AG08396 (cell line): ENCODE measurements around the gene CASP7.
A peak's percentile ranks its signal among the peaks of the same experiment; 100 is the strongest.
"Not testable (repeated sequence)": the region's sequence is repeated elsewhere in the genome, so short reads cannot be mapped to it uniquely, and the experiment has no call there.

Experiments used
- DNase-seq: peaks from one replicate; pipeline ENCODE4 v3.0.0; 2012; ENCODE audit warnings: low spot score, mixed read lengths

CASP7 gene

GRCh38 chr10:113679463-113680189 is at the start of gene CASP7:
Gene CASP7, plus strand, starts transcription at chr10:113679912. Its CDS starts 17,582 bp downstream, at chr10:113697494.
- peak; percentile 87 for DNase-seq

GRCh38 chr10:113630929-113631533 is 48.7 kb upstream of the CASP7 start:
- no peak for DNase-seq

DNA sequence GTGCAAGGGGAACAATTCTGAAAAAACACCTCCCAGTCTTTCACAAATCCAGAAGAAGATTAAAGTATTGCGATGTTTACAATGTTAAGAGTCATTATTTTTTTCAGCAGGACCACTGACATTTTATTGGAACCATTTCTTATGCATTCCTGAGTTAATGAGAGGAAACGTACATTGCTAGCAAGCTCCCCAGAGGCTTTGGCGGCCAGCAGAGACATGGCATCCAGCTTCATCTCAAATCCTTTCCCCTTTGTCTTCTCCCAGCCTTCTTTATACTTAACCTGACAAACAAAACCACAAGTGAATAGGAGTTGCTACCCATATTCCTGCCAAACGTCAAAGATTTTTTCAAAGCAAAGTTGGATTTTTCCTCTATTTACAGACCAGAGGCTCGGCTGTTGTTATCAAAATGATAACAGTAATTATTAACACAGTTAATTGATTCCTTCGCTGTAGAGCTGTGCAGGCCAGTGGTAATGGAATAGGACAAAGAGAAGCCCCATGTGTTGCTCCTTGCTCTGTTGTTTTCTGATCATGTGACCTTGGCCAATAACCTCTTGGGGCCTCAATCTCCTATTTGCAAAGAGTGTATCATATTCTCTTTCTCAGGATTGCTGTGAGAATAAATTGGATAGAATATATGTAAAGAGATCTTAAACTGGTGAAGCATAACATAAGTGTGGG is 47.9 kb upstream of the CASP7 start:
- no peak for DNase-seq

- DNase-seq, result no peak
These were observed 39.7 kb upstream of the CASP7 start for GRCh38 chr10:113639966-113640365.

DNA sequence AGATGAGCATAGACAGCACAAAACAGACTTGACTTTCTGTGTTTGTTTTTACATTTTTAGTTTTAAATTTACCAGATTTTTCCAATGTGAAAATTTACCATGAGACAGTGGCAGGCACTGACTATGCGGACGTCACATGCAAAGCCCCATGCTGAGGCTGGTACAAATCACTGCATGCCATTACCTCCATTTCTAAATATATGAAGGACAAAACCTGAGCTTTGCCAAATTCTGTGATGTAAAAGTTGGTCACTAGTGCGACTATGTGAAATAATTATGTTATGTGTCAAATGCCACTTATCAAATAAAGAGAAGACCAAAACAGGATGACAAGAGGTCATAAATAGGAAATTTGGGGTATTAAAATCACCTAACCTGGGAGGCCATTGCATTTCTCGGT is 38.0 kb upstream of the CASP7 start:
- no peak for DNase-seq

- DNase-seq, result no peak
These were observed 36.5 kb upstream of the CASP7 start for GRCh38 chr10:113643183-113643582.

DNA sequence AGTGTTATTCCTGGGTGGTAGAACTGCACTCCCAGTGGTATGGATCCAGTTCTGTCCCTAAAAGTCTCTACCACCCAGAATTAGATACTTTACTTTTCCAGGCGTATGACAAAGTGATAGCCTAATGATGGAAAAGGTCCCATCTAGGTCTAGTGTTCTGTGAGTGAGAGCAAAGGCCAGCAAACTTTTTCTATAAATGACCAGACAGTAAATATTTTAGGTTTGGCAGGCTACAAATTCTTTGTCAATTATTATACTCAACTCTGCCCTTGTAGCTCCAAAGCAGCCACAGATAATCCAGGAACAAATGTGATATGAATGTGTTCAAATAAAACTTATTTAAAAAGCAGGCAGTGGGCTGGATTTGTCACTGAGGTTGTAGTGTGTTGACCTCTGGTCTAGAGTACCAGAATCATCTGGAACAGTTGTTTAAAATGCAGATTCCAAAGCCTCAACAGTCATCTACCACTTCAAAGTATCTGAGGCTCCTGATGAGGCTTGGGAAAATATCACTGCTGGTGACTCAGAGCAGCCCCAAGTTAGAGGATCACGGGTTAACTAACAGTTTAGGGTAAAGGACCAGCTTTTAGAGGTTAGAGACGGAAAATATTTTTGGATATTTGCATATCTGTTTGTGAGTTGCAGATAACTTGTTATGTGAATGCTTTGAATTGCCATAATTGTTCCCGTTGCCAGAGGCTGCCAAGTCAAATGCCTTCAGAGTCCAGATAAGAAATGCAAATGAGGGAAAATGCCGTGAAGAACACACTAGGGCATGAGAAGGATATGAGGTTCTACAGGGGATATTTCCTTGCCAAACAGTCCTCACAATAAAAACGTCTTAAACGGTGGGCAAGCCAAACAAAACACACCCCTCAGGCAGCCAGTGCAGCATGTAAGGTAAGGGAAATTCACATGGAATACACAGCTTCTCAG is 35.3 kb upstream of the CASP7 start:
- peak; percentile 60 for DNase-seq

- DNase-seq, result no peak
These were observed 33.1 kb upstream of the CASP7 start for GRCh38 chr10:113646336-113647201.

DNA sequence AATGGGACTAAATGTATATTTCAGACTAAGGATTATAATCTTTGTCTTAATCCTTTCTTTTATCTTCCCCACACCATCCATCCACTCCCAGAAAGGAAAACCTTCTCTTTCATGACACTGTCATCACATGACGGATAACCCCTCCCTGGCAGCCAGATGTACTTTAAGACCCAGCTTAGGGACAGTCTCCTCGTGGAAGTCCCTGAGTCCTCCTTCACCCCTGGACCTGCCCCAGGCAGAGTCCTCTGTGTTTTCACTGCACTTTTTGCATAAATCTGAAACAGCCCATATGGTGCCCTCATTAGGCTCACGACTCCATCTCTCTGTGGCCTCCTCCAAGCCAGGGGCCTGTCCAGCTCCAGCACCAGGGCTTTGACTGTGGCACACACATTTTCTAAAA is 31.9 kb upstream of the CASP7 start:
- DNase-seq, result no peak

- no peak for DNase-seq
These were observed 31.2 kb upstream of the CASP7 start for GRCh38 chr10:113648478-113648877.

- no peak for DNase-seq
These were observed 29.5 kb upstream of the CASP7 start for GRCh38 chr10:113650172-113650571.

- DNase-seq, result no peak
These were observed 28.7 kb upstream of the CASP7 start for GRCh38 chr10:113651021-113651420.

GRCh38 chr10:113651898-113652297 is 27.8 kb upstream of the CASP7 start:
- DNase-seq, result no peak

GRCh38 chr10:113652456-113652855 is 27.3 kb upstream of the CASP7 start:
- not testable (repeated sequence) for DNase-seq

GRCh38 chr10:113656896-113657295 is 22.8 kb upstream of the CASP7 start:
- no peak for DNase-seq

- no peak for DNase-seq
These were observed 22.2 kb upstream of the CASP7 start for GRCh38 chr10:113657544-113657943.

DNA sequence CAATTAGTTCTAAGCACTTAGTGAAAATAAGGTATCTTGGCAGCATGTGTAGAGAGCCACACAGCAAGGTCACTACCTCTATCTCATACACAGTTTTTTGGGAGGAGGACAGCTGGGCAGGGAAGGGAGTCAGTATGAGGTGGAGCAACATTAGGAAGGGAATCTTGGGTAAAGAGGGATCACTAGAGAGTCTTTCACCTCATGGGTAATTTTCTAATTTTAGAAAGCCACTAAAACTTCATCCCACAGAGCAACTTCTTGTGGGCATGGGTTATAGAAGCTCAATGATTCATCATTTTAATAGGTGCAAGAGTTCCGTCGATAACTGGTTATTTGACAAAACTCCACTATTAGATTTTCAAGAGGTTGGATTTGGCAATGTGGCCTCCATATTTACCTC is 18.4 kb upstream of the CASP7 start:
- no peak for DNase-seq

DNA sequence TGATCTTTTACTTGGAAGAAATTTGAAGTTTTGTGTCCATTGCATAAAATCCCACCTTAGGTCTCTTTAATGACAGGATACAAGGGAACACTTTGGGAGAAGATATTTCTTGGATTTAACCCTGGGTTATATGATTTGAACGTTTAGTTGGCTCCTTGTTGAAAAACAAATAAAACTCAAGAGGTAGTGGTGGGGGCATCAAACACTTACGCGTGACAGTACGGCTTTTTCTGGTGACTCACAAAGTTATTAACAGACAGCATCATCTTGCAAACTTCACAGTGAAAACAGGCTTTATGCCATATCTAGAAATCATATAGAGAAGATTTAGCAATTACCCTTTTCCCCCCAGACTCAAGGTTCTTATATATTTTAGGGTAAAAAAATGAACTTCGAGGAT is 16.6 kb upstream of the CASP7 start:
- no peak for DNase-seq

- no peak for DNase-seq
These were observed 15.8 kb upstream of the CASP7 start, which contains the start of gene NRAP for GRCh38 chr10:113663908-113664307. Gene NRAP, minus strand, starts transcription at chr10:113664041. Its CDS starts 159 bp downstream, at chr10:113663882.

DNA sequence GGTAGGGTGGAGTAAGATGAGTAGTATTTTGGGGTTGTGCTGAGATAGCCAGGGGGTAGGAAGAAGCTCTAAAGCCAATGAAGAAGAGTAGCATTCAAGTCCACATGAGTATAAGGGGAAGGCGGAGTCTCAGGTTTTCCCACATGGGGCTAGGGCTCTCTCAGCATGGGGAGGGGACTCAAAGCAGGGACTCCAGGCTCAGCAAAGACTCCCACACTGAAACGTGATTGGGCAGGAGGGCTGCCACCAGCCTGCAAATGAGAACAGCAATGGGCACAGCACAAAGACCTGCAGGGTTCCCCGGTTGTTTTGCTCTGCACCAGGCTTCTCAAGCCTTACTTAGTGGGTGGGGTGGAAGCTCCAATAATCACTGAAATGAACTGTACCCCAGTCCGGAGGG is 14.4 kb upstream of the CASP7 start:
- DNase-seq, result no peak

- DNase-seq, result peak; percentile 67
These were observed 13.8 kb upstream of the CASP7 start for GRCh38 chr10:113665806-113666354.
